DND-41 (cell line): Measurements from ENCODE around the gene ALDH1L2.

ENCODE experiments used
- CTCF ChIP-seq: IDR thresholded peaks from 2 replicates; pipeline ENCODE4 v1.5.1; 2012; ENCODE audit warnings: borderline replicate concordance, low read length, moderate library complexity, mild to moderate bottlenecking; ENCODE audit not compliant: poor library complexity, severe bottlenecking; ENCODE audit errors: extremely low read depth
- EZH2 ChIP-seq: IDR thresholded peaks from 3 replicates; pipeline ENCODE4 v1.6.1; 2012; ENCODE audit warnings: borderline replicate concordance, low read depth, mild to moderate bottlenecking, moderate library complexity, low read length, inconsistent platforms; ENCODE audit not compliant: severe bottlenecking

DNA sequence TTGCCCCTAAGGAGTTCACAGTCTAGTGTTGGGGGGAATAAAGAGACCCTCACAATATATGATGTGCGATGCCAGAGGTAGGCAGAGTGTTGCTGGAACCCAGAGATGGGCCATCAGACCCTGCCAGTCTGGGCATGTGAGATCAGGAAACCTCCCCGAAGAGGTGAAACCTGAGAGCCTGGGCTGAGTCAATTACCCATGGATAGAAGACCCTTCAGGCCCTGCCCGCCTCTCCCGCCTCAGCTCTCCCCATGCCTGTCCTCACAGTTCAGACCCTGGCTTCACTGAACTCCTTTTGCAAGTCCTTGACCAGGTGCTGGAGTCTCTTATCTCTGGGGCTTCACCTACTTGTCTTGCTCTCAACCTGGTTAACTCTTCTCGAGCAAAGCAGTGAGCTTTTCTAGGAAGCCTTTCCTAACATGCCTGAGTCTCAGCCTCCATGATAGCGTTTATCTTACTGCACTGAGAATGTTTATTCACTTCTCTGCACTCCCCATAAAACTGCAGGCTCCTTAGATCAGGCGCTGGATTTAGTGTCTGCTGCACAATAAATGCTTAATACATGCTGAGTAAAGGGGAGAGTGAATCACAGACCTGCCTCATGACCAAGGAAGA is 19.6 kb downstream of the ALDH1L2 start:
- TF ChIP-seq CTCF: no peak
- no peak for TF ChIP-seq EZH2
